Epithelial cell of proximal tubule (primary cell): ENCODE results near the gene IRAK1. TPM values are rescaled to one million over a fixed set of nuclear protein-coding genes. Genes with fewer than 3 reads are reported as not detected.

Experiments
- DNase-seq: peaks from one replicate; pipeline ENCODE4 v3.0.0-alpha.2; 2011; ENCODE audit warnings: low read depth
- H3K4me3 ChIP-seq: 2 replicates; pipeline ENCODE4 v1.5.1; 2011; ENCODE audit warnings: low read depth, mild to moderate bottlenecking, low read length
- total RNA-seq: library from RNA; depleted of rRNA; stranded (reverse); fragments of >200 nt; gene quantifications from 2 replicates; pipeline ENCODE4 v1.2.3, GENCODE V29; 2015
- TF ChIP-seq, protein P1 (sequence below): conservative IDR thresholded peaks from 2 replicates; pipeline ENCODE4 v1.5.1; 2012; ENCODE audit warnings: low read depth, mild to moderate bottlenecking, low read length

Gene IRAK1
- total RNA-seq, 1 donor from 2014 or later: 131 TPM

DNA sequence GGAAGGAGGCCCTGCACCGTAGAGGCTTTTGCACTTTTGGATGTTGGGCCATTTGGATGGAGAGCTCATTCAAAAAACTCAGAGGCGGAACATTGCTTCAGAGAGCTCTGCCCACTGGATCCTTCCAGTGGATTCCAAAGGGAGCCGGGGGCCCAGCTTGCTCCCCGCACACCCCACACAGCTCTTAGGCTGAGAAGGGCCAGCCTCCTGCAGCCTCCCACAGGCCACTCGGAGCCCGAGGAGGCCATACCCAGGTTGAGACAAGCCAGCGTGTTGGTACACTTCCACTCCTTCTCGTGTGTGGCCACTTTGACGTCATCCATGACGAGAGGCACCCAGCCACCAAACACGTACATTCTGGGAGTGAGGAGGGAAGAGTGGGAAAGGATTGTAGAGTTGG is 58.4 kb downstream of the IRAK1 start:
- H3K4me3 ChIP-seq: no peak overlapping the region
- DNase-seq: no peak
- TF ChIP-seq, protein P1, sequence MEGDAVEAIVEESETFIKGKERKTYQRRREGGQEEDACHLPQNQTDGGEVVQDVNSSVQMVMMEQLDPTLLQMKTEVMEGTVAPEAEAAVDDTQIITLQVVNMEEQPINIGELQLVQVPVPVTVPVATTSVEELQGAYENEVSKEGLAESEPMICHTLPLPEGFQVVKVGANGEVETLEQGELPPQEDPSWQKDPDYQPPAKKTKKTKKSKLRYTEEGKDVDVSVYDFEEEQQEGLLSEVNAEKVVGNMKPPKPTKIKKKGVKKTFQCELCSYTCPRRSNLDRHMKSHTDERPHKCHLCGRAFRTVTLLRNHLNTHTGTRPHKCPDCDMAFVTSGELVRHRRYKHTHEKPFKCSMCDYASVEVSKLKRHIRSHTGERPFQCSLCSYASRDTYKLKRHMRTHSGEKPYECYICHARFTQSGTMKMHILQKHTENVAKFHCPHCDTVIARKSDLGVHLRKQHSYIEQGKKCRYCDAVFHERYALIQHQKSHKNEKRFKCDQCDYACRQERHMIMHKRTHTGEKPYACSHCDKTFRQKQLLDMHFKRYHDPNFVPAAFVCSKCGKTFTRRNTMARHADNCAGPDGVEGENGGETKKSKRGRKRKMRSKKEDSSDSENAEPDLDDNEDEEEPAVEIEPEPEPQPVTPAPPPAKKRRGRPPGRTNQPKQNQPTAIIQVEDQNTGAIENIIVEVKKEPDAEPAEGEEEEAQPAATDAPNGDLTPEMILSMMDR: no peak

DNA sequence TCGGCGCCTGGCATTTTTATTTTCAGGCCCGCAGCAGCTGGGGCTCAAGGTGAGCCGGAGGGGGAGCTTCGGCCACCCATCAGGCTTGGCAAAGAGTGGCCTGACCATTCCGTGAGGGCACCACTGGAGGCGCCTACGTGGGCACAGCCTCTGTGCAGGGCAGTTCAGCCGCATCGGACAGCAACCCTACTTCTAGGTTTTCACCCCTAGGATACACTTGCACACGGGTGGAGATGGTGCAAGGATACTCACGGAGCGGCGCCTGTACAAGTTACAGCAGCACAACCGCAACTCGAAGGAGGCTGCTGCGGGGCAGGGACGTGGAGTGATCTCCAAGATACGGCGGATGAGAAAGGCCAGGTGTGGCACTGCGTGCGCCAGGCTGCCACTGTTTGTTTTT is 58.9 kb downstream of the IRAK1 start:
- H3K4me3 ChIP-seq: no peak overlapping the region
- no peak for DNase-seq
- TF ChIP-seq, protein P1: no peak

Other genes starting within 250 kb of the IRAK1 start
- gene SRPK3, start 238.9 kb downstream of the IRAK1 start, total RNA-seq: 0.17 TPM in 1 of 2 replicates, not detected in the other
- 62.2 and 91.4 TPM in 2 replicates for gene IDH3G, start 225.5 kb downstream of the IRAK1 start, total RNA-seq
- 128 and 239 TPM in 2 replicates for gene SSR4, start 225.2 kb downstream of the IRAK1 start, total RNA-seq
- gene PDZD4, start 189.4 kb downstream of the IRAK1 start, total RNA-seq: under 0.01 and 0.17 TPM in 2 replicates
- gene L1CAM, start 133.7 kb downstream of the IRAK1 start, total RNA-seq: 35.7 and 62.1 TPM in 2 replicates
- gene AVPR2, start 115.2 kb downstream of the IRAK1 start, total RNA-seq: 0.22 and 1.4 TPM in 2 replicates
- 11.6 and 20.2 TPM in 2 replicates for gene ARHGAP4, start 93.6 kb downstream of the IRAK1 start, total RNA-seq
- 88.0 and 171 TPM in 2 replicates for gene NAA10, start 84.9 kb downstream of the IRAK1 start, total RNA-seq
- gene RENBP, start 75.3 kb downstream of the IRAK1 start, total RNA-seq: 0.92 and 1.5 TPM in 2 replicates
- 59.7 and 61.9 TPM in 2 replicates for gene HCFC1, start 48.1 kb downstream of the IRAK1 start, total RNA-seq
- 2.3 and 4.3 TPM in 2 replicates for gene TMEM187, start 47.1 kb downstream of the IRAK1 start, total RNA-seq
- gene MECP2, start 77.8 kb upstream of the IRAK1 start, total RNA-seq: 18.1 and 23.4 TPM in 2 replicates
- gene OPN1LW, start 124.3 kb upstream of the IRAK1 start, total RNA-seq: not detected in 2 replicates
- gene OPN1MW, start 162.7 kb upstream of the IRAK1 start, total RNA-seq: not detected in 2 replicates
- gene OPN1MW2, start 199.9 kb upstream of the IRAK1 start, total RNA-seq: not detected in 2 replicates
- not detected in 2 replicates for gene OPN1MW3, start 237.7 kb upstream of the IRAK1 start, total RNA-seq